IMR-90 (cell line): ENCODE results near the gene VPS41.

ENCODE experiments used
- CTCF ChIP-seq: conservative IDR thresholded peaks from 2 replicates; pipeline ENCODE4 v1.5.1; 2012; ENCODE audit warnings: mild to moderate bottlenecking, low read depth, low read length, improper control_type of control experiment
- ELK1 ChIP-seq: fragments of 150-350 bp; IDR thresholded peaks from 2 replicates; pipeline ENCODE4 v1.6.1; 2016; ENCODE audit warnings: low read depth, mild to moderate bottlenecking, low read length, moderate library complexity, borderline replicate concordance
- POLR2A ChIP-seq: IDR thresholded peaks from 2 replicates; pipeline ENCODE4 v1.6.1; 2012; ENCODE audit warnings: mild to moderate bottlenecking, low read depth, low read length

- TF ChIP-seq ELK1 (no peak), POLR2A (no peak), CTCF (no peak)
These were observed 209.5 kb downstream of the VPS41 start for GRCh38 chr7:38699471-38699870.
